GM19397 (cell line): ENCODE measurements around the gene SYT8.

ENCODE experiments used
- ATAC-seq: cut with Tn5 transposase; IDR thresholded peaks from one replicate; pipeline ENCODE4 v1.9.1; 2021; ENCODE audit warnings: mild to moderate bottlenecking, moderate library complexity; ENCODE audit not compliant: unreplicated experiment

The SYT8 gene

GRCh38 chr11:1831338-1832210, 3.2 kb upstream of the SYT8 start:
- ATAC-seq, result no peak

GRCh38 chr11:1832211-1832919, 2.4 kb upstream of the SYT8 start:
- no peak for ATAC-seq

GRCh38 chr11:1832920-1833295, 1.9 kb upstream of the SYT8 start:
- ATAC-seq, result no peak

GRCh38 chr11:1834062-1834610, 654 bp upstream of the SYT8 start:
- ATAC-seq, result no peak

GRCh38 chr11:1835671-1836010, 851 bp downstream of the SYT8 start:
- no peak for ATAC-seq

DNA sequence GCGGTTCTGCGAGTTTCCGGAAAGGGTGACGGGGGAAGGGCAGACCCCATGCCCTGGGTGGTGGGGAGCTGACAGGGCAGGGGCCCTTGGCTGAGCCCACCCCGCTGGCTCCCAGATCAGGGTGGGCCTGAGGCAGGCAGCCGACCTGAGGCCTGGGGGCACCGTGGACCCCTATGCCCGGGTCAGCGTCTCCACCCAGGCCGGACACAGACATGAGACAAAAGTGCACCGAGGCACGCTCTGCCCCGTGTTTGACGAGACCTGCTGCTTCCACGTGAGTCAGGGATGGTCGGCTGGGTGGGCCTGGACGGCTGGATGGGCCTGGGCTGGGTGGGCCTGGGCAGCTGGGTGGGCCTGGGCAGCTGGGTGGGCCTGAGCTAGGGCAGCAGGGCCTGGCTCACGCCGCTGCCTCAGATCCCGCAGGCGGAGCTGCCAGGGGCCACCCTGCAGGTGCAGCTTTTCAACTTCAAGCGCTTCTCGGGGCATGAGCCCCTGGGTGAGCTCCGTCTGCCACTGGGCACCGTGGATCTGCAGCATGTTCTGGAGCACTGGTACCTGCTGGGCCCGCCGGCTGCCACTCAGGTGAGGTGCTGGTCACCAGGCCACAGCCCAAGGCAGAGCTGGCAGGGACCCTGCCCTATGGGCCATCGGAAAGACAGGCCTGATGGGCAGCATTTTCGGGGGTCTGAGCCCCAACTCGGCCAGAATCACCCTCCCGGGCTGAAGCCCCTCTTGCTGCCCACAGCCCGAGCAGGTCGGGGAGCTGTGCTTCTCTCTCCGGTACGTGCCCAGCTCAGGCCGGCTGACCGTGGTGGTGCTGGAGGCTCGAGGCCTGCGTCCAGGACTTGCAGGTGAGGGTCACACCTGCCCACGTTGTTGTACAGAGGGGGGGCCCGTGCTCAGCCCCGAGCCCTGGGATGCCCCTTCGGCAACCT, 1.5 kb downstream of the SYT8 start:
- no peak for ATAC-seq

- ATAC-seq, result peak; percentile 52
Observed at GRCh38 chr11:1837171-1838076, 2.6 kb downstream of the SYT8 start.

DNA sequence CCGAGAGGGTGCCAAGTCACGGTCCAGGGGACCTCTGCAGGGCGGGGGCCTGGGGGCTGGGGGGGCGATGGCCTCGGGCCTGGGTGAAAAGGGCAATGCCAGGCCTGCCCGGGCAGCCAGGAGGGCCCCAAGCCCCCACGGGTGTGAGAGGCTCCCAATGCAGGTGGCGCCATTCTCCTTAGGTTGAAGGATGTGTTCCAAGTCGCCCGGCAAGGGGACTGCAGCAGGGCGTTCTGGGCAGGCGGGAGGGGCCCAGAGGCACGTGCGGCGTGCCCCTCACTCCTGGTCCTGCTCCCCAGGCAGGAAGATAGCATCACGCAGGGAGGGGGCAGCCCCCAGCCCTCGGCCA, 3.3 kb downstream of the SYT8 start:
- ATAC-seq, result no peak

DNA sequence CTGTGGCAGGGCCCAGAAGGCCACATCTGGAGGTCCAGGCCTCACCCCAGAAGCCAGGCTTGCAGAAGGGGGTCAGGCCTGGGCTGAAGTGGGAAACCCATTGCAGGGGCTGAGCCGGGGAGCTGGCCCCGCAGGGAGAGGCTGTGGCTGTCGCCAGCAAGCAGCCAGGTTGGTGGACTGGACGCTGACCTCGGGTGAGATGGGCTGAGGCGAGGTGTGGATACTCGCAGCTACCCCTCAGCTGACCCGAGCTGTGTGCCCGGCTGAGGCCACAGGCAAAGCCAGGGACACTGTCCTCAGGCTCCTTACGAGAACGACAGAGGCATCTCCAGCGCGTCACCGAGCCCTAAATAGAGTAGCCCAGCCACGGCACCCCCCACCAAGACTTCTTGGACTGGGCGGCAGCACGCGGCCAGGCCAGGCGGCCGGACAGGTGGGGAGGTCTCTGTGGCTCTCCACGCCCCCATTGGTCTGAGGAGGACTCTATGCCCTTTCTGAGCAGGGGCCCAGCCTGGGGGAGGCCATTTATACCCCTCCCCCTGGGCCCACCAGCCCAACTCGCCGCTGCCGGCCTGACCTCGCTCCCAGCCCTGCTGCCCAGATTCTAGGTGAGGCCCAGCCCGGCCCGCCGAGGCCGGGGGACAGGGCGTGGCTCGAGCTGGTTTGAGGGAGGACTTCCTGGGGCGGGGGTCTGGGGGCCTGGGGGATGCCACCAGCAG, 3.8 kb downstream of the SYT8 start, which contains the start of gene TNNI2:
Gene TNNI2 (plus strand): TSS at position 556 of the 719 bp plus-strand sequence. CDS start 716 bp downstream, outside the sequence.
- no peak for ATAC-seq

GRCh38 chr11:1839204-1839923, 4.6 kb downstream of the SYT8 start:
- no peak for ATAC-seq

GRCh38 chr11:1839924-1840779, 5.4 kb downstream of the SYT8 start:
- no peak for ATAC-seq

DNA sequence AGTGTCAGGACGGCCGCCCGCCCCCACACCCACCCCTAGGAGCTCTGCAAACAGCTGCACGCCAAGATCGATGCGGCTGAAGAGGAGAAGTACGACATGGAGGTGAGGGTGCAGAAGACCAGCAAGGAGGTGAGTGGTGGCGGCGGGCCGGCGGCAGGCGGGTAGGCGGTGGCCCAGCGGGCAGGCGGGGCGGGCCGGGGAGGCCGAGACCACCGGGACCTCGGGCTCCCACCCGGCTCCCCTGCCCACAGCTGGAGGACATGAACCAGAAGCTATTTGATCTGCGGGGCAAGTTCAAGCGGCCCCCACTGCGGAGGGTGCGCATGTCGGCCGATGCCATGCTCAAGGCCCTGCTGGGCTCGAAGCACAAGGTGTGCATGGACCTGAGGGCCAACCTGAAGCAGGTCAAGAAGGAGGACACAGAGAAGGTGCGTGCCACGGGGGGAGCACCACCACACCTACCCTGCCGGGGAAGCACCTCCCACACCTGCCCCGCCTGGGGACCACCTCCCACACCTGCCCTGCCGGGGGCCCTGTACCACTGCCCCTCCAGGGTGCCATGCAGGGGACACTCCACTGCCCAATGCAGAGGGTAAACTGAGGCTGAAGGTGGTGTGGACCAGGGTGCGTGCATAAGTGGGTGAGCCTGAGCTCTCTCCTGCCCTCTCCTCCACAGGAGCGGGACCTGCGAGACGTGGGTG, 6.1 kb downstream of the SYT8 start:
- no peak for ATAC-seq

- ATAC-seq, result no peak
Observed at GRCh38 chr11:1841511-1842148, 6.8 kb downstream of the SYT8 start.

DNA sequence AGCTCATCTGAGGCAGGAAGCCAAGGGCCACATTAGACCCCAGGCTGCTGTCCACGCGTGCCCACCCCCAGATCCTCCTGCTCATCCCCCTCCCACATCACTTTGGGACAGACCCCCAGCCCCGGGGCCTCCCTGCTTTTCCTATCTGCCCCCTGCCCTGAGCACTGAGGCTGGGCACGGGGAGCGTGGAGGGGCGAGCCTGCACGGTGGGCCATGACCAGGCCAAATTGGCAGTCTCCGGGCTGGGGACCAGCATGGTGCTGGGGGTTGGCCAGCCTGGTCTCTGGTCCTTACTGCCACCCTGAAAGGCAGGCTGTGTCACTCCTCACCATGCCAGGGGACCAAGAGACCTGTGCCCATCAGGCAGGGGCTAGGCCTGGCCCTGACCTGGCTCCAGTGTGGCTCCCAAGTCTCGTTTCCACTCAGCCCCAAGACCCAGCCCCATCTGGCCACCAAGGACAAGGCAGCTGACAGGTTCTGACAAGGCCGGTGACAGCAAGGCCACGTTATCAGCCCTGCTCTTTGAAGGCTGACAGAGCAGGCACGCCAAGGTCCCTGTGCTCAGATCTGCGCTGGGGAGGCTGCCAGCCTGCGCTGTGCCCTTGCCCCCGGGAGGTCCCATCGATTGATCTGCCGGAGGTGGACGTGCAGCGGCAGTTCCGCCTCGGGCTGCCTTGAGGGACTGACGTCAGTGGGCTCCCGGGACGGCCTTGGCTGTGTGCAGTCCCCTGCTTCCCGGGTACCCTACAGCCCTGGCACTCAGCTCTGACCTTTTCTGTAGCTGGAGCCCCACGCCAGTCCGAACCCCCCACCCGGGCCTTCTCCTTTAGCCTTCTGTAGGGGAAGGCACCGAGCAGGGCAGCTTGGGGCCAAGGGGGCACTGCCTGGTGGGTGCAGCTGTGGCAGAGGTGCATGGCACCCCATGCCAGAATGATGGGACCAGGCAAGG, 7.6 kb downstream of the SYT8 start:
- no peak for ATAC-seq

GRCh38 chr11:1843098-1843473, 8.3 kb downstream of the SYT8 start:
- ATAC-seq, result no peak

GRCh38 chr11:1843796-1844195, 9.0 kb downstream of the SYT8 start:
- no peak for ATAC-seq
